NB4 (cell line): ENCODE measurements around the gene VWCE.

Experiments
- CTCF ChIP-seq: IDR thresholded peaks from one replicate; pipeline ENCODE4 v1.5.1; 2012; ENCODE audit warnings: low read depth, low read length
- MAX ChIP-seq: IDR thresholded peaks from 2 replicates; pipeline ENCODE4 v1.6.1; 2011; ENCODE audit warnings: low read depth, low read length
- POLR2A ChIP-seq: IDR thresholded peaks from 2 replicates; pipeline ENCODE4 v1.6.1; 2011; ENCODE audit warnings: mild to moderate bottlenecking; ENCODE audit not compliant: insufficient read length; ENCODE audit errors: extremely low read depth

GRCh38 chr11:61295596-61295926 is 445 bp upstream of the VWCE start:
- TF ChIP-seq POLR2A (no peak), CTCF (no peak), MAX (no peak)
